Muscle layer of colon (tissue), 2 donors: ENCODE measurements around the gene SPN.
"Not testable (repeated sequence)": the region's sequence is repeated elsewhere in the genome, so short reads cannot be mapped to it uniquely, and the experiment has no call there.

Source experiments
- H3K27ac ChIP-seq: one replicate; pipeline ENCODE4 v1.7.0; 2013; ENCODE audit warnings: low read depth, mild to moderate bottlenecking, low read length, moderate library complexity
- H3K27me3 ChIP-seq, 2 donors: one replicate each; pipeline ENCODE4 v1.7.0; 2013; ENCODE audit warnings: low read length in 2 of 2, mild to moderate bottlenecking in 2 of 2; ENCODE audit not compliant: insufficient read depth in 2 of 2, control insufficient read depth in 1 of 2
- H3K36me3 ChIP-seq: one replicate; pipeline ENCODE4 v1.7.0; 2013; ENCODE audit warnings: mild to moderate bottlenecking, low read length; ENCODE audit not compliant: insufficient read depth
- H3K4me1 ChIP-seq: one replicate; pipeline ENCODE4 v1.7.0; 2013; ENCODE audit warnings: mild to moderate bottlenecking, low read length; ENCODE audit not compliant: insufficient read depth
- H3K4me3 ChIP-seq, 2 donors: one replicate each; pipeline ENCODE4 v1.7.0; 2013; ENCODE audit warnings: low read length in 2 of 2, low read depth in 1 of 2, mild to moderate bottlenecking in 1 of 2, moderate library complexity in 1 of 2
- H3K9ac ChIP-seq: one replicate; pipeline ENCODE4 v1.7.0; 2013; ENCODE audit warnings: low read length
- H3K9me3 ChIP-seq: one replicate; pipeline ENCODE4 v1.7.0; 2013; ENCODE audit warnings: mild to moderate bottlenecking, low read length
- donor health status: abdominal sarcoma.
- donor health status: Adenocarcinoma of cecum.

SPN gene

DNA sequence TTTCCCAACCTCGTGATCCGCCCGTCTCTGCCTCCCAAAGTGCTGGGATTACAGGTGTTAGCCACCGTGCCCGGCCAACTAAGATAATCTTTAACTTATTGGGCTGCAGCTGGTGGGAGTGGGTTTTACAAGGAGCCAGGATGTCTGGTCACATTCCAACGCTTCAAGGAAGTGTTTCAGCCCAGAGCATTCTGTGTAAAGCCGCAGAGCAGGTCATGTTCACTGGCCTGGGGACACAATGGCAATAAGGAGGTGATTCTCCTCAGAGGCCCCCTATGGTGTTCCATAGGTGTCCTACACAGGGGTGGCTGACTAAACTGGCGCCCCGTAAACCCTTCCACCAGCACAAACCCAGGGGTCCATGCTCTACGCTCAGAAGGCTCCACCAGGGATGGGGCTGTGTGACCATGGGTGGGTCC lies 17.1 kb downstream of the SPN start:
- H3K9me3 ChIP-seq: no peaks in the 10 kb centered on the region
- no peak overlapping the region for H3K27ac ChIP-seq
- no peak overlapping the region for H3K9ac ChIP-seq
- H3K4me1 ChIP-seq: peaks cover 10% of the 10 kb centered on the region
- H3K4me3 ChIP-seq: peak overlapping the region; percentile 54 to 58
- no peaks in the 10 kb centered on the region for H3K27me3 ChIP-seq
- no peaks in the 10 kb centered on the region for H3K36me3 ChIP-seq

DNA sequence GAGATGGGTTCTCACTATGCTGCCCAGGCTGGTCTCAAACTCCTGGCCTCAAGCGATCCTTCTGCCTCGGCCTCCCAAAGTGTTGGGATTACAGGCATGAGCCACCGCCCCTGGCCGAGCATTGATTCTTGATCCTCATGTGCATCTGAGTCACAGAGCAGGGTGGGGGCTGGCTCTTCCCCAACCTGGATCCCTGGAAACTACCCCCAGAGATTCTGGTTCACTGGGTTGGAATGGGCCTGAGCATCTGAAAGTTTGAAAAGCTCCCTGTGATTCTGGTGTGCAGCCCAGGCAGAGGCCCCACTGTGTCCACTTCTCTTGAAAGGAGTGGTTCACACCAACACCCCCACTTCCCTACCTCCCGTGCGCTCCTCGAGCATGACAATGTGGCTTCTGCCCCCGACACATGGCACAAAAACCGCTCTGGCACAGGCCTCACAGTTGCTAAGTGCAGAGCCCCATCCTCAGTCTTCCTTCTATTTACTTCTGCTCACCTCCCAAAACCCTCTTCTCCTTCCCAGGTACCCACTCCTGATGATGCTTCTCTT lies 20.6 kb downstream of the SPN start:
- Histone ChIP-seq H3K9me3 (no peaks in the 10 kb centered on the region), H3K4me3 (no peak overlapping the region), H3K9ac (no peak overlapping the region), H3K36me3 (no peaks in the 10 kb centered on the region), H3K4me1 (peaks cover 9% of the 10 kb centered on the region), H3K27me3 (no peaks in the 10 kb centered on the region), H3K27ac (no peak overlapping the region)

DNA sequence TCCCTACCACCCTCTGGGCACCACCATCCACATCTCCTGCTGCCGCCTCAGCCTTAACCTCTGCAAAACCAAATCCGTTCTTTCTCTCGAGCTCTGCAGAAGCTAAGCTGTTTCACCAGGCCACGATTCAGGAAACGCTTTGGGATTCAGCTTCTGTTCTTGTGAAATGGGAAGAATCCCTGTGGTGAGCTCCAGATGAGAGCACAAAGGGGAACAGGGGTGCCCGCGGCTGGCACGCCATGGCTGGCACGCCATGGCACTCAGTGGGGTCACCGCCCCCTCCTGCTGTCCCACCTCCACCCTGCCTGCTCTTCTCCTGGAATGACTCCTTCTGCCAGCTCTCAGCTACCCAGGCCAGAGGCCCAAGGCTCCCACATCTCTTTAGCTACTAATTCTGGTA lies 21.6 kb downstream of the SPN start:
- H3K27me3 ChIP-seq: no peaks in the 10 kb centered on the region
- no peak overlapping the region for H3K4me3 ChIP-seq
- no peaks in the 10 kb centered on the region for H3K36me3 ChIP-seq
- no peaks in the 10 kb centered on the region for H3K4me1 ChIP-seq
- H3K9ac ChIP-seq: no peak overlapping the region
- no peaks in the 10 kb centered on the region for H3K9me3 ChIP-seq
- no peak overlapping the region for H3K27ac ChIP-seq

GRCh38 chr16:29686740-29687332 lies 23.8 kb downstream of the SPN start:
- Histone ChIP-seq H3K27ac (no peak overlapping the region), H3K9me3 (no peaks in the 10 kb centered on the region), H3K9ac (no peak overlapping the region), H3K36me3 (no peaks in the 10 kb centered on the region), H3K4me3 (no peak overlapping the region), H3K4me1 (no peaks in the 10 kb centered on the region), H3K27me3 (no peaks in the 10 kb centered on the region)

- no peak overlapping the region for H3K9ac ChIP-seq
- H3K4me1 ChIP-seq: no peaks in the 10 kb centered on the region
- H3K27ac ChIP-seq: no peak overlapping the region
- no peaks in the 10 kb centered on the region for H3K27me3 ChIP-seq
- H3K4me3 ChIP-seq: no peak overlapping the region
- H3K36me3 ChIP-seq: no peaks in the 10 kb centered on the region
- no peaks in the 10 kb centered on the region for H3K9me3 ChIP-seq
Observed at GRCh38 chr16:29687755-29688154, 24.7 kb downstream of the SPN start.

DNA sequence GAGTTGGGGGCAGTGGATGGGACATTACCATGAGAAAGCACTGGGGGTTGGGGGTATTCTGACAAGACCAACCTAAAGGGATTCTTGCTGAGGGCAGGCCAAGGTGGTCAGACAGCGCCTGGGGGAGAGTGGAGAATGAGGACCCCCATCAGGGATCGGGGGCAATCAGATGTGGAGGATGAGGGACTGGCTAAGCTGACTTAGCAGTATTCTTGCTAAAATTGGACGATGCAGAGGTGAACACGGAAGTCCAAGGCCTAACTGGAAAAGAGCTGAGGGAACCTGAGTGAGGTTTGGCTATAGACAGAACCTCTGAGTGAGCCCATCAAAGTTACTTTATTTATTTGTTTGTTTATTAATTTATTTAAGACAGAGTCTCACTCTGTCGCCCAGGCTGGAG lies 25.1 kb downstream of the SPN start:
- Histone ChIP-seq H3K9ac (no peak overlapping the region), H3K4me1 (no peaks in the 10 kb centered on the region), H3K9me3 (no peaks in the 10 kb centered on the region), H3K36me3 (no peaks in the 10 kb centered on the region), H3K27me3 (no peaks in the 10 kb centered on the region), H3K27ac (no peak overlapping the region), H3K4me3 (no peak overlapping the region)

GRCh38 chr16:29689490-29690351 lies 26.7 kb downstream of the SPN start:
- not testable (repeated sequence) for H3K27me3 ChIP-seq, H3K4me3 ChIP-seq, H3K36me3 ChIP-seq, H3K9me3 ChIP-seq, H3K27ac ChIP-seq, H3K9ac ChIP-seq, H3K4me1 ChIP-seq

GRCh38 chr16:29692606-29693005 lies 29.6 kb downstream of the SPN start:
- H3K4me3 ChIP-seq, H3K27me3 ChIP-seq, H3K27ac ChIP-seq, H3K4me1 ChIP-seq, H3K9ac ChIP-seq, H3K36me3 ChIP-seq, H3K9me3 ChIP-seq: not testable (repeated sequence)

DNA sequence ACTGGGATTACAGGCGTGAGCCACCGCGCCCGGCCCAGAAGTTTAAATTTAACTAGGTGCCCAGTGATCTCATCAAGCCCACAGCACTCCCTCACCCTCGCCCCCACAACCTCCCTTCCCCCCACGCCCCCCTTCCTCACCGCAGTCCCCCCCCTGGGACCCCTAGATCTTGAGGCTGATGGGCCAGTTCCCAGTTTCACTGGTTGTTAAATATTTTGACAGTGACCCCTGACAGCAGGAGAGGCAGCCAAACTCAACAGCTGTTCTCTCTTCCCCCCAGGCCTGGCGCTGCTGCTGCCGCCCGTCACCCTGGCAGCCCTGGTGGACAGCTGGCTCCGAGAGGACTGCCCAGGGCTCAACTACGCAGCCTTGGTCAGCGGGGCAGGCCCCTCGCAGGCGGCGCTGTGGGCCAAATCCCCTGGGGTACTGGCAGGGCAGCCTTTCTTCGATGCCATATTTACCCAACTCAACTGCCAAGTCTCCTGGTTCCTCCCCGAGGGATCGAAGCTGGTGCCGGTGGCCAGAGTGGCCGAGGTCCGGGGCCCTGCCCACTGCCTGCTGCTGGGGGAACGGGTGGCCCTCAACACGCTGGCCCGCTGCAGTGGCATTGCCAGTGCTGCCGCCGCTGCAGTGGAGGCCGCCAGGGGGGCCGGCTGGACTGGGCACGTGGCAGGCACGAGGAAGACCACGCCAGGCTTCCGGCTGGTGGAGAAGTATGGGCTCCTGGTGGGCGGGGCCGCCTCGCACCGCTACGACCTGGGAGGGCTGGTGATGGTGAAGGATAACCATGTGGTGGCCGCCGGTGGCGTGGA lies 31.5 kb downstream of the SPN start:
- Histone ChIP-seq H3K27ac (no peak overlapping the region), H3K27me3 (no peaks in the 10 kb centered on the region), H3K36me3 (no peaks in the 10 kb centered on the region), H3K4me3 (no peak overlapping the region), H3K9ac (no peak overlapping the region), H3K9me3 (no peaks in the 10 kb centered on the region), H3K4me1 (no peaks in the 10 kb centered on the region)

DNA sequence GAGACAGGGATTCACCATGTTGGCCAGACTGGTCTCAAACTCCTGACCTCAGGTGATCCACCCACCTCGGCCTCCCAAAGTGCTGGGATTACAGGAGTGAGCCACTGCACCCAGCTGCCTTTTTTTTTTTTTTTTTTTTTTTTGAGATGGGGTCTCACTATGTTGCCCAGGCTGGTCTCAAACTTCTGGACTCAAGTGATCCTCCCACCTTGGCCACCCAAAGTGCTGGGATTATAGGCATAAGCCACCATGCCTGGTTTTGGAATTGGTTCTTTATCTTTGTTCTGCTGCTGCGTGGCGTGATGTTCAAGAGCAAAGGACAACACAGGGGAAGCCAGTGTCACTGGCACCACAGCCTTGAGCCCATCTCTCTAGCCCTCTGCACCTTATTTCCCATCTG lies 32.6 kb downstream of the SPN start:
- H3K27me3 ChIP-seq, H3K4me3 ChIP-seq, H3K27ac ChIP-seq, H3K4me1 ChIP-seq, H3K9me3 ChIP-seq, H3K36me3 ChIP-seq, H3K9ac ChIP-seq: not testable (repeated sequence)

- no peak overlapping the region for H3K27ac ChIP-seq
- H3K4me3 ChIP-seq: no peak overlapping the region
- H3K36me3 ChIP-seq: no peaks in the 10 kb centered on the region
- no peak overlapping the region for H3K9ac ChIP-seq
- H3K4me1 ChIP-seq: no peaks in the 10 kb centered on the region
- no peaks in the 10 kb centered on the region for H3K9me3 ChIP-seq
- no peaks in the 10 kb centered on the region for H3K27me3 ChIP-seq
Observed at GRCh38 chr16:29696881-29697331, 33.9 kb downstream of the SPN start.
